Measurements from ENCODE around the gene EXOC3L2. TPM values are rescaled to one million over a fixed set of nuclear protein-coding genes. Genes with fewer than 3 reads are reported as not detected.

The EXOC3L2 gene
- total and polyA plus RNA-seq, 10 of the 15 experiments (the other 5 are each of a cell fraction or from before 2014, with no cell fraction given), result not detected

- ChIA-PET RAD21 (ENCODE audit: unreplicated experiment) (no interaction called here), SMC1A (ENCODE audit: uncharacterized antibody, unreplicated experiment) (no interaction called here), POLR2A (interaction anchor here (0.7 kb wide), 1 partner anchor 25 kb away, joined by 4 read pairs; no protein-coding TSS in a partner anchor), CTCF (interaction anchor here (0.6 kb wide), 1 partner anchor 266 kb away, joined by 3 read pairs; no protein-coding TSS in a partner anchor)
- Histone ChIP-seq H3K4me3 (no peak overlapping the region), H3K4me1 (ENCODE audit: control insufficient read depth, insufficient read depth, low read length) (no peaks in the 10 kb centered on the region), H2AFZ (ENCODE audit: control insufficient read depth, low read depth, low read length) (no peak overlapping the region), H3K79me2 (ENCODE audit: control insufficient read depth, insufficient read depth, low read length) (no peaks in the 10 kb centered on the region), H3K9ac (ENCODE audit: control insufficient read depth, insufficient read depth, low read length) (no peak overlapping the region), H3K4me2 (ENCODE audit: control insufficient read depth, insufficient read depth) (no peak overlapping the region), H3K27ac (ENCODE audit: control insufficient read depth, insufficient read depth) (no peak overlapping the region), H3K27me3 (replicated peaks in 1 of 2; ENCODE audit: control insufficient read depth in 2 of 2, insufficient read depth in 2 of 2, low read length in 1 of 2) (peaks cover 2 to 3% of the 10 kb centered on the region in 2 experiments), H3K9me3 (replicated peaks; ENCODE audit: control insufficient read depth, insufficient read depth, low read length) (no peaks in the 10 kb centered on the region), H4K20me1 (ENCODE audit: control insufficient read depth, insufficient read depth) (no peaks in the 10 kb centered on the region), H3K36me3 (ENCODE audit: control insufficient read depth in 2 of 2, insufficient read depth in 2 of 2, low read length in 1 of 2) (no peaks in the 10 kb centered on the region)
- FAIRE-seq (no peak), DNase-seq (ENCODE audit: low read depth, low spot score) (no peak), ATAC-seq (no peak)
- BruUV-seq (replicated peaks), result no TSS peak
- intact Hi-C loops (cut with micrococcal nuclease; ENCODE audit: unreplicated experiment), result no loop called here
- WGBS (ENCODE audit: insufficient coverage, insufficient replicate concordance, low lambda C conversion rate, missing lambda C conversion rate), result 44% methylated on average over 23 of the region's 23 CpGs
- in situ Hi-C loops (cut with MboI), result no loop called here
- TF ChIP-seq RB1 (IDR thresholded peaks at IDR 0.05; ENCODE audit: borderline replicate concordance) (no peak), LARP7 (IDR thresholded peaks at IDR 0.05) (no peak), NR2F1 (conservative IDR thresholded peaks at IDR 0.05) (no peak), ZBED1 (IDR thresholded peaks at IDR 0.05; ENCODE audit: borderline replicate concordance) (no peak), ZSCAN29 (IDR thresholded peaks at IDR 0.05) (no peak), NBN (IDR thresholded peaks at IDR 0.05) (no peak), ZNF687 (IDR thresholded peaks at IDR 0.05) (no peak), BHLHE40 (IDR thresholded peaks at IDR 0.05; ENCODE audit: borderline replicate concordance in 1 of 2, low read depth in 2 of 2, low read length in 1 of 2) (no peak), SREBF2 (IDR thresholded peaks at IDR 0.05; ENCODE audit: low read length) (no peak), BCLAF1 (IDR thresholded peaks at IDR 0.05) (no peak), KDM1A (IDR thresholded peaks at IDR 0.05; ENCODE audit: borderline replicate concordance) (no peak), SUPT20H (IDR thresholded peaks at IDR 0.05; ENCODE audit: borderline replicate concordance, control insufficient read depth, low read depth, low read length) (no peak), CEBPZ (IDR thresholded peaks at IDR 0.05; ENCODE audit: low read depth, low read length) (no peak), IRF4 (IDR thresholded peaks at IDR 0.05; ENCODE audit: low read depth, low read length) (no peak)
Measured at GRCh38 chr19:45213031-45213430, 32.2 kb downstream of the EXOC3L2 start.

Measured in GM12878 (cell line).